ENCODE results near the gene AADACL4. TPM values are rescaled to one million over a fixed set of nuclear protein-coding genes. Genes with fewer than 3 reads are reported as not detected.

The AADACL4 gene
- total and polyA plus RNA-seq, 2 donors from 2014 or later, result 0.16 to 0.58 TPM

- H3K4me3 ChIP-seq (ENCODE audit: low read length in 3 of 3), result peak overlapping the region in 1 of 3 donors; percentile 12
- no peaks in the 10 kb centered on the region for H3K9me3 ChIP-seq (ENCODE audit: control insufficient read depth in 2 of 3, insufficient read depth in 1 of 3, low read length in 3 of 3)
- H3K27me3 ChIP-seq (ENCODE audit: control insufficient read depth, insufficient read depth, low read length), result no peaks in the 10 kb centered on the region
- H3K9ac ChIP-seq (ENCODE audit: low read length in 3 of 3), result no peak overlapping the region
- peaks cover 4 to 34% (median 19%) of the 10 kb centered on the region in 3 donors for H3K4me1 ChIP-seq (ENCODE audit: control insufficient read depth in 2 of 3, insufficient read depth in 2 of 3, low read depth in 1 of 3, low read length in 3 of 3)
- peak overlapping the region; percentile 51 to 66 for H3K27ac ChIP-seq (ENCODE audit: low read depth in 2 of 2, low read length in 2 of 2)
- FAIRE-seq, result no peak
- H3K36me3 ChIP-seq (ENCODE audit: control insufficient read depth in 2 of 3, insufficient read depth in 3 of 3, low read length in 3 of 3), result no peaks in the 10 kb centered on the region
- TF ChIP-seq, protein P1, sequence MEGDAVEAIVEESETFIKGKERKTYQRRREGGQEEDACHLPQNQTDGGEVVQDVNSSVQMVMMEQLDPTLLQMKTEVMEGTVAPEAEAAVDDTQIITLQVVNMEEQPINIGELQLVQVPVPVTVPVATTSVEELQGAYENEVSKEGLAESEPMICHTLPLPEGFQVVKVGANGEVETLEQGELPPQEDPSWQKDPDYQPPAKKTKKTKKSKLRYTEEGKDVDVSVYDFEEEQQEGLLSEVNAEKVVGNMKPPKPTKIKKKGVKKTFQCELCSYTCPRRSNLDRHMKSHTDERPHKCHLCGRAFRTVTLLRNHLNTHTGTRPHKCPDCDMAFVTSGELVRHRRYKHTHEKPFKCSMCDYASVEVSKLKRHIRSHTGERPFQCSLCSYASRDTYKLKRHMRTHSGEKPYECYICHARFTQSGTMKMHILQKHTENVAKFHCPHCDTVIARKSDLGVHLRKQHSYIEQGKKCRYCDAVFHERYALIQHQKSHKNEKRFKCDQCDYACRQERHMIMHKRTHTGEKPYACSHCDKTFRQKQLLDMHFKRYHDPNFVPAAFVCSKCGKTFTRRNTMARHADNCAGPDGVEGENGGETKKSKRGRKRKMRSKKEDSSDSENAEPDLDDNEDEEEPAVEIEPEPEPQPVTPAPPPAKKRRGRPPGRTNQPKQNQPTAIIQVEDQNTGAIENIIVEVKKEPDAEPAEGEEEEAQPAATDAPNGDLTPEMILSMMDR (IDR thresholded peaks at IDR 0.05; ENCODE audit: borderline replicate concordance, extremely low read depth, insufficient read depth), result no peak
- intact Hi-C loops (cut with DNase I), result no loop called here
- no peak for DNase-seq
These were observed 21.4 kb upstream of the AADACL4 start for GRCh38 chr1:12622506-12622905.

- Histone ChIP-seq H3K4me3 (ENCODE audit: low read length in 3 of 3) (no peak overlapping the region), H3K4me1 (ENCODE audit: control insufficient read depth in 2 of 3, insufficient read depth in 2 of 3, low read depth in 1 of 3, low read length in 3 of 3) (peaks cover 4 to 19% (median 16%) of the 10 kb centered on the region in 3 donors), H3K9ac (ENCODE audit: low read length in 3 of 3) (no peak overlapping the region), H3K27ac (ENCODE audit: low read depth in 2 of 2, low read length in 2 of 2) (no peak overlapping the region), H3K9me3 (ENCODE audit: control insufficient read depth in 2 of 3, insufficient read depth in 1 of 3, low read length in 3 of 3) (no peaks in the 10 kb centered on the region), H3K27me3 (ENCODE audit: control insufficient read depth, insufficient read depth, low read length) (no peaks in the 10 kb centered on the region), H3K36me3 (ENCODE audit: control insufficient read depth in 2 of 3, insufficient read depth in 3 of 3, low read length in 3 of 3) (no peaks in the 10 kb centered on the region)
- FAIRE-seq, result no peak
- intact Hi-C loops (cut with DNase I), result no loop called here
- DNase-seq, result no peak
- TF ChIP-seq, protein P1 (IDR thresholded peaks at IDR 0.05; ENCODE audit: borderline replicate concordance, extremely low read depth, insufficient read depth), result no peak
These were observed 18.6 kb upstream of the AADACL4 start for GRCh38 chr1:12625276-12625675.

DNA sequence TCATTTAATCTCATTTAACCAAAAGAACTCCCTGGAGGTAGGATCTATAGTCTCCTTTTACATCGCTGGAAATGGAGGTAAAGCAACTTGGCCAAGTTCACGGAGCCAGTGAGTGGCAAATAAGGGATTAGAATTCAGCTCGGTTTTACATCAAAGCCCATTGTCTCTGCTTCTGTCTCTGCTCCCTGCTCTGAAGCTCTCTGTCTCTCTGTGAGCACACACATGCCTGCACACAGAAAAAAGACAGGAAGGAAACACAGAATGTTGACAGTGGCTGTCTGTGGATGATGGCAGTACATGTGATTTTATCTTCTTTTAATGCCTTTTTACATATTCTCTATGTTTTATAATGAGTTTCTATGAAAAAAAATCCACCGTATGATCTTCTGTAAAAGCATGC lies 17.0 kb upstream of the AADACL4 start:
- FAIRE-seq, result no peak

More for the DNA sequence above, 17.0 kb upstream of the AADACL4 start:
- H3K36me3 ChIP-seq (ENCODE audit: control insufficient read depth in 2 of 3, insufficient read depth in 3 of 3, low read length in 3 of 3), result no peaks in the 10 kb centered on the region
- TF ChIP-seq, protein P1 (IDR thresholded peaks at IDR 0.05; ENCODE audit: borderline replicate concordance, extremely low read depth, insufficient read depth), result no peak
- H3K9me3 ChIP-seq (ENCODE audit: control insufficient read depth in 2 of 3, insufficient read depth in 1 of 3, low read length in 3 of 3), result no peaks in the 10 kb centered on the region
- no peak overlapping the region for H3K9ac ChIP-seq (ENCODE audit: low read length in 3 of 3)
- H3K27ac ChIP-seq (ENCODE audit: low read depth in 2 of 2, low read length in 2 of 2), result no peak overlapping the region
- H3K4me1 ChIP-seq (ENCODE audit: control insufficient read depth in 2 of 3, insufficient read depth in 2 of 3, low read depth in 1 of 3, low read length in 3 of 3), result peaks cover 3 to 9% (median 9%) of the 10 kb centered on the region in 3 donors
- no peak overlapping the region for H3K4me3 ChIP-seq (ENCODE audit: low read length in 3 of 3)
- no peak for DNase-seq
- H3K27me3 ChIP-seq (ENCODE audit: control insufficient read depth, insufficient read depth, low read length), result no peaks in the 10 kb centered on the region
- intact Hi-C loops (cut with DNase I), result no loop called here
